A673 (cell line): ENCODE results near the gene KCNJ11. TPM values are rescaled to one million over a fixed set of nuclear protein-coding genes. Genes with fewer than 3 reads are reported as not detected.

Experiments used
- BruUV-seq: library from RNA; stranded (reverse); fragments of 400-500 nt; replicated peaks from 2 replicates; lab custom pipeline; 2021; lab: Mats Ljungman, UMichigan
- CTCF ChIA-PET: fragments of 300-600 bp; sonication (Branson Sonifier 250); formaldehyde crosslinking; loops from one replicate; lab custom pipeline; 2022; ENCODE audit warnings: antibody characterized with exemption; lab: Charles Lee
- POLR2A ChIA-PET: fragments of 300-600 bp; sonication (Branson Sonifier 250); formaldehyde crosslinking; loops from one replicate; lab custom pipeline; 2022; ENCODE audit warnings: antibody characterized with exemption; ENCODE audit not compliant: low non-redundant PET; lab: Charles Lee
- DNase-seq: peaks from one replicate; pipeline ENCODE4 v3.0.0-alpha.2; 2015; ENCODE audit warnings: low spot score
- H3K27ac ChIP-seq: fragments of 200-600 bp; sonication (generic); 2 replicates; pipeline ENCODE4 v1.5.1; 2016; ENCODE audit warnings: mixed run types, low read depth, mild to moderate bottlenecking, mixed read lengths, antibody characterized with exemption, low read length; ENCODE audit not compliant: poor library complexity, severe bottlenecking
- H3K27me3 ChIP-seq: fragments of 200-600 bp; sonication (generic); replicated peaks from 2 replicates; pipeline ENCODE4 v1.6.1; 2017; ENCODE audit warnings: mixed run types, low read depth, mild to moderate bottlenecking, mixed read lengths, antibody characterized with exemption, low read length; ENCODE audit not compliant: insufficient read depth, poor library complexity
- H3K36me3 ChIP-seq: fragments of 200-600 bp; sonication (generic); 2 replicates; pipeline ENCODE4 v1.6.1; 2016; ENCODE audit warnings: mixed run types, mild to moderate bottlenecking, mixed read lengths, antibody characterized with exemption, low read length; ENCODE audit not compliant: insufficient read depth, poor library complexity, severe bottlenecking
- H3K4me1 ChIP-seq: fragments of 200-600 bp; sonication (generic); 2 replicates; pipeline ENCODE4 v1.6.1; 2017; ENCODE audit warnings: mixed run types, mild to moderate bottlenecking, mixed read lengths, antibody characterized with exemption, low read length; ENCODE audit not compliant: insufficient read depth, poor library complexity, severe bottlenecking
- H3K4me3 ChIP-seq: fragments of 200-600 bp; sonication (generic); 2 replicates; pipeline ENCODE4 v1.5.1; 2016; ENCODE audit warnings: low read depth, mixed run types, mild to moderate bottlenecking, mixed read lengths, low read length; ENCODE audit not compliant: poor library complexity, severe bottlenecking
- H3K9me3 ChIP-seq: fragments of 200-600 bp; sonication (generic); 2 replicates; pipeline ENCODE4 v1.6.1; 2016; ENCODE audit warnings: mixed run types, low read depth, mild to moderate bottlenecking, mixed read lengths, antibody characterized with exemption, low read length; ENCODE audit not compliant: poor library complexity, severe bottlenecking
- EZH2 ChIP-seq: fragments of 200-600 bp; sonication (generic); IDR thresholded peaks from 2 replicates; pipeline ENCODE4 v1.6.1; 2017; ENCODE audit warnings: borderline replicate concordance, low read depth, mild to moderate bottlenecking, mixed read lengths, antibody characterized with exemption, low read length; ENCODE audit not compliant: poor library complexity, severe bottlenecking
- intact Hi-C: fragments of 100-400 bp; cut with micrococcal nuclease; formaldehyde crosslinking; loops from one replicate; pipeline ENCODE4 v1.10.0; 2022; ENCODE audit not compliant: unreplicated experiment
- total RNA-seq: library from RNA; stranded (reverse); gene quantifications from 2 replicates; pipeline ENCODE4 v1.2.3, GENCODE V29; 2021
- TF ChIP-seq, protein P1 (sequence below): fragments of 300-800, 200-600 bp; sonication (generic); conservative IDR thresholded peaks from 2 replicates; pipeline ENCODE4 v1.5.1; 2017; ENCODE audit warnings: low read depth, mild to moderate bottlenecking, antibody characterized with exemption, low read length, moderate library complexity, mixed read lengths

The KCNJ11 gene
- total RNA-seq, 1 experiment from 2014 or later: 0.34 TPM

GRCh38 chr11:17369684-17370243, 18.7 kb downstream of the KCNJ11 start:
- Histone ChIP-seq H3K27me3 (no peaks in the 10 kb centered on the region), H3K4me3 (no peak overlapping the region), H3K4me1 (no peaks in the 10 kb centered on the region), H3K9me3 (peaks cover 26% of the 10 kb centered on the region), H3K36me3 (peaks cover 18% of the 10 kb centered on the region), H3K27ac (no peak overlapping the region)
- ChIA-PET POLR2A (no interaction called here), CTCF (no interaction called here)
- intact Hi-C loops: no loop called here
- no peak for TF ChIP-seq EZH2
- TF ChIP-seq, protein P1, sequence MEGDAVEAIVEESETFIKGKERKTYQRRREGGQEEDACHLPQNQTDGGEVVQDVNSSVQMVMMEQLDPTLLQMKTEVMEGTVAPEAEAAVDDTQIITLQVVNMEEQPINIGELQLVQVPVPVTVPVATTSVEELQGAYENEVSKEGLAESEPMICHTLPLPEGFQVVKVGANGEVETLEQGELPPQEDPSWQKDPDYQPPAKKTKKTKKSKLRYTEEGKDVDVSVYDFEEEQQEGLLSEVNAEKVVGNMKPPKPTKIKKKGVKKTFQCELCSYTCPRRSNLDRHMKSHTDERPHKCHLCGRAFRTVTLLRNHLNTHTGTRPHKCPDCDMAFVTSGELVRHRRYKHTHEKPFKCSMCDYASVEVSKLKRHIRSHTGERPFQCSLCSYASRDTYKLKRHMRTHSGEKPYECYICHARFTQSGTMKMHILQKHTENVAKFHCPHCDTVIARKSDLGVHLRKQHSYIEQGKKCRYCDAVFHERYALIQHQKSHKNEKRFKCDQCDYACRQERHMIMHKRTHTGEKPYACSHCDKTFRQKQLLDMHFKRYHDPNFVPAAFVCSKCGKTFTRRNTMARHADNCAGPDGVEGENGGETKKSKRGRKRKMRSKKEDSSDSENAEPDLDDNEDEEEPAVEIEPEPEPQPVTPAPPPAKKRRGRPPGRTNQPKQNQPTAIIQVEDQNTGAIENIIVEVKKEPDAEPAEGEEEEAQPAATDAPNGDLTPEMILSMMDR: no peak
- no peak for DNase-seq
- BruUV-seq: no TSS peak

- TF ChIP-seq, protein P1: no peak
- POLR2A ChIA-PET: no interaction called here
- intact Hi-C loops: no loop called here
Observed at GRCh38 chr11:17369094-17369493, 19.4 kb downstream of the KCNJ11 start.

DNA sequence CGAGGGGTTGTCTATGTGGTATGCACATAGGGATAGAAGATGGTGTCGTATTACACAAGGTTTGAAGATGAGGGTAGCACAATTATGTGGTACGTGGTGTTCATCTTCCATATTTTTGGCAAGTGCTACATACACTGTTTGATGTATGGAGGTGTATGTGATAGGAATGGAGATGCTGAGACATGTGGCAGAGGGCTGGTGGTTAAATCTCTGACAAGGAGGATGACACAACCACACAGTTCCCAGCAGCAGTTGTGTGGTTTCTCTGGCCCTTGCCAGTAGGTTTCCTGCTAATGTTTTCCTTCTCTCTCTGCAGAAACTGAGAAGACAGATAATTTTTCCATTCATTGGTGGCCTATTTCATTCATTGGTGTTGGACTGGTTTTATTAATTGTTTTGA, 19.9 kb downstream of the KCNJ11 start:
- BruUV-seq: no TSS peak
- ChIA-PET CTCF (no interaction called here), POLR2A (no interaction called here)
- no peak for DNase-seq
- Histone ChIP-seq H3K4me3 (no peak overlapping the region), H3K27ac (no peak overlapping the region), H3K4me1 (no peaks in the 10 kb centered on the region), H3K27me3 (no peaks in the 10 kb centered on the region), H3K9me3 (peaks cover 26% of the 10 kb centered on the region), H3K36me3 (peaks cover 18% of the 10 kb centered on the region)
- intact Hi-C loops: no loop called here
- TF ChIP-seq EZH2: no peak
- TF ChIP-seq, protein P1: no peak

More at GRCh38 chr11:17369094-17369493, 19.4 kb downstream of the KCNJ11 start:
- no peak for DNase-seq
- BruUV-seq: no TSS peak
- Histone ChIP-seq H3K4me3 (no peak overlapping the region), H3K27me3 (no peaks in the 10 kb centered on the region), H3K27ac (no peak overlapping the region), H3K4me1 (no peaks in the 10 kb centered on the region), H3K9me3 (peaks cover 26% of the 10 kb centered on the region), H3K36me3 (peaks cover 18% of the 10 kb centered on the region)
- CTCF ChIA-PET: no interaction called here
